Neural progenitor cell (in vitro differentiated cells): ENCODE data around the gene WDR55.

Experiments used
- CTCF ChIP-seq: fragments of 200-600 bp; sonication (generic); IDR thresholded peaks from 2 replicates; pipeline ENCODE4 v1.5.1; 2017; ENCODE audit warnings: antibody characterized with exemption, mild to moderate bottlenecking
- EZH2 ChIP-seq: fragments of 200-600 bp; sonication (generic); IDR thresholded peaks from 2 replicates; pipeline ENCODE4 v1.6.1; 2017; ENCODE audit warnings: antibody characterized with exemption, mild to moderate bottlenecking, moderate library complexity

- TF ChIP-seq CTCF (no peak), EZH2 (no peak)
Measured at GRCh38 chr5:140696891-140697492, 32.3 kb downstream of the WDR55 start.
